ENCODE data around the gene SOX6.

DNA sequence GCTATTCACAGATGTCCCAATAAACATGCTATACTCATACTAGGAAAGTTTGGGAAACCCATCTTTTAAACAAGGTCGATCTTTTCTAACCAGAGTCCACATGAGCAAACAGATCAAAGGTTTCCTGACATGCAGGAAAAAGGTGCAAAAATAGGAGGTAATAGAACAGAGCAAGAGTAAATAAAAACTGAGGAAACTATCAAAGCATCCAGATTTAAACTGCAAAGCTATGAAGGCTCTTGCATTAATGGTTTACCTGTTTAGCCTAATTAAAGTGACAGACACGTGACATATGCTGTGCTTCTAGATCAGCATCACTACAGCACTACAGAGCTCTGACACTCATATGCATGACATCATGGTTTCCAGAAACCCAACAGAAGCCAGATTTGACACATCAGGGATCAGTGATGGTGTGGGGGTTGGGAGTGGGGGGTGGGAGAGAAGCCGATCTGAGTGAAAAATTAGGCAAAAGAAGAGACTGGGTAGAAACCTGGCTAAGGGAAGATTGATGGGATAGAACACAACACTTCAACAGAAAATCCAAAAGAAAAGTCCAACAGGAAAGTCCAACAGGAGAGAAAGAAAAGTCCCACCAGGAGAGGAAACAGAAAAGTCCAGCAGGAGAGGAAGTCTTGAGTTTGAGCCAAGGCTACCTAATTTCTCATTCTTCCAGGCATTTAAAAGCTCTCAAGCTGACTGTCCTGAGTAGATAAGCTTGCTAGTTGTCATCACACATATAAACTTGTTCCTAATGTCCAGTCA, 262.3 kb downstream of the SOX6 start:
- TF ChIP-seq, protein P1, sequence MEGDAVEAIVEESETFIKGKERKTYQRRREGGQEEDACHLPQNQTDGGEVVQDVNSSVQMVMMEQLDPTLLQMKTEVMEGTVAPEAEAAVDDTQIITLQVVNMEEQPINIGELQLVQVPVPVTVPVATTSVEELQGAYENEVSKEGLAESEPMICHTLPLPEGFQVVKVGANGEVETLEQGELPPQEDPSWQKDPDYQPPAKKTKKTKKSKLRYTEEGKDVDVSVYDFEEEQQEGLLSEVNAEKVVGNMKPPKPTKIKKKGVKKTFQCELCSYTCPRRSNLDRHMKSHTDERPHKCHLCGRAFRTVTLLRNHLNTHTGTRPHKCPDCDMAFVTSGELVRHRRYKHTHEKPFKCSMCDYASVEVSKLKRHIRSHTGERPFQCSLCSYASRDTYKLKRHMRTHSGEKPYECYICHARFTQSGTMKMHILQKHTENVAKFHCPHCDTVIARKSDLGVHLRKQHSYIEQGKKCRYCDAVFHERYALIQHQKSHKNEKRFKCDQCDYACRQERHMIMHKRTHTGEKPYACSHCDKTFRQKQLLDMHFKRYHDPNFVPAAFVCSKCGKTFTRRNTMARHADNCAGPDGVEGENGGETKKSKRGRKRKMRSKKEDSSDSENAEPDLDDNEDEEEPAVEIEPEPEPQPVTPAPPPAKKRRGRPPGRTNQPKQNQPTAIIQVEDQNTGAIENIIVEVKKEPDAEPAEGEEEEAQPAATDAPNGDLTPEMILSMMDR (IDR thresholded peaks at IDR 0.05; ENCODE audit: insufficient read depth, low read depth, low read length) = no peak
- TF ChIP-seq EZH2 (IDR thresholded peaks at IDR 0.05; ENCODE audit: insufficient read depth, low read length) = no peak

All from astrocyte (in vitro differentiated cells and primary cell).